ENCODE measurements around the gene KCNE4.
A peak's percentile ranks its signal among the peaks of the same experiment; 100 is the strongest.

The KCNE4 gene

DNA sequence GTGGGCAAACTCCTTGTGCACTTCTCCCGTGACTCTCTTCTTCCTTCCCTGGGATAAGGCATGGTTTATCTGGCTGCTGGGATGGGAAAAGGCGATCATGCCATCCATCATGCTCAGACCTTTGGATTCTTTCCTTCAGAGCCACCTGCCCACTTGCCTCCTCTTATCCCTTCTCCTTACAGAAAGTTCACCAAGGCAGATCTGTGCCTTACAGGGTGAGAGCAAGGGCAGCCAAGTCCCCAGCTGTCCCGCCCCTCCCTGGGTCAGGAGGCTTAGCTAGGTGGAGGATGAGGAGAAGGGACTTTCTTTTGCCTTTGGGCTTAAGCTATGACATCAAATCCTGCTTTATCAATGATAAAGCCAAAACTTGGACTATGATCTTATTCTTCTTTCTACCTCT lies 47.6 kb downstream of the KCNE4 start:
- no peak for DNase-seq (ENCODE audit: low read depth)
- TF ChIP-seq, protein P1, sequence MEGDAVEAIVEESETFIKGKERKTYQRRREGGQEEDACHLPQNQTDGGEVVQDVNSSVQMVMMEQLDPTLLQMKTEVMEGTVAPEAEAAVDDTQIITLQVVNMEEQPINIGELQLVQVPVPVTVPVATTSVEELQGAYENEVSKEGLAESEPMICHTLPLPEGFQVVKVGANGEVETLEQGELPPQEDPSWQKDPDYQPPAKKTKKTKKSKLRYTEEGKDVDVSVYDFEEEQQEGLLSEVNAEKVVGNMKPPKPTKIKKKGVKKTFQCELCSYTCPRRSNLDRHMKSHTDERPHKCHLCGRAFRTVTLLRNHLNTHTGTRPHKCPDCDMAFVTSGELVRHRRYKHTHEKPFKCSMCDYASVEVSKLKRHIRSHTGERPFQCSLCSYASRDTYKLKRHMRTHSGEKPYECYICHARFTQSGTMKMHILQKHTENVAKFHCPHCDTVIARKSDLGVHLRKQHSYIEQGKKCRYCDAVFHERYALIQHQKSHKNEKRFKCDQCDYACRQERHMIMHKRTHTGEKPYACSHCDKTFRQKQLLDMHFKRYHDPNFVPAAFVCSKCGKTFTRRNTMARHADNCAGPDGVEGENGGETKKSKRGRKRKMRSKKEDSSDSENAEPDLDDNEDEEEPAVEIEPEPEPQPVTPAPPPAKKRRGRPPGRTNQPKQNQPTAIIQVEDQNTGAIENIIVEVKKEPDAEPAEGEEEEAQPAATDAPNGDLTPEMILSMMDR (IDR thresholded peaks at IDR 0.05; ENCODE audit: insufficient read depth, low read depth, low read length, missing control alignments) = no peak
- no peak overlapping the region for H3K4me3 ChIP-seq (ENCODE audit: low read depth, low read length)

- DNase-seq (ENCODE audit: low read depth) = no peak
- H3K4me3 ChIP-seq (ENCODE audit: low read depth, low read length) = no peak overlapping the region
- TF ChIP-seq, protein P1 (IDR thresholded peaks at IDR 0.05; ENCODE audit: insufficient read depth, low read depth, low read length, missing control alignments) = no peak
These were observed 48.1 kb downstream of the KCNE4 start for GRCh38 chr2:223100061-223100511.

GRCh38 chr2:223101340-223102039 lies 49.5 kb downstream of the KCNE4 start:
- H3K4me3 ChIP-seq (ENCODE audit: low read depth, low read length) = no peak overlapping the region
- peak; percentile 82 for DNase-seq (ENCODE audit: low read depth)
- TF ChIP-seq, protein P1 (IDR thresholded peaks at IDR 0.05; ENCODE audit: insufficient read depth, low read depth, low read length, missing control alignments) = peak; percentile 29

GRCh38 chr2:223102040-223102400 lies 50.0 kb downstream of the KCNE4 start:
- no peak overlapping the region for H3K4me3 ChIP-seq (ENCODE audit: low read depth, low read length)
- no peak for DNase-seq (ENCODE audit: low read depth)
- TF ChIP-seq, protein P1 (IDR thresholded peaks at IDR 0.05; ENCODE audit: insufficient read depth, low read depth, low read length, missing control alignments) = no peak

DNA sequence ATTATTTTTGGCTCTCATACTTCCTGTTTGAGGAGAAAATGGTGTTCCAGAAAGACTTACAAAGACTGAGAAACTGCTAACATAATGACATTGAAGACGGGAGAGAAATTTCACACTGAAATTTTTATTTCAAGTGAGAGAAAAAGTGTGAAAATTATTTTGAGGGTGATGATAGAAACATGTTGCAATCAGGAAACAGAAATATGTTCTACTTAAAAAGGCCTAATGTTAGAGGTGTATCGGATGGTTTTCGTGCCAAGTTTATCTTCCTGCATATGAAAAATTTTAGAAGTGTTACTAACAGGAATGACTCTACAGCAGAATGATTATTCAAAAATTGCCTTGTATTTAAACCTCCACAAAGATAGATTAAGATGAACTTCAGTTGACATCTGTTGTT lies 50.5 kb downstream of the KCNE4 start:
- TF ChIP-seq, protein P1 (IDR thresholded peaks at IDR 0.05; ENCODE audit: insufficient read depth, low read depth, low read length, missing control alignments) = no peak
- no peak overlapping the region for H3K4me3 ChIP-seq (ENCODE audit: low read depth, low read length)
- no peak for DNase-seq (ENCODE audit: low read depth)

GRCh38 chr2:223104336-223105132 lies 52.5 kb downstream of the KCNE4 start:
- TF ChIP-seq, protein P1 (IDR thresholded peaks at IDR 0.05; ENCODE audit: insufficient read depth, low read depth, low read length, missing control alignments) = no peak
- no peak overlapping the region for H3K4me3 ChIP-seq (ENCODE audit: low read depth, low read length)
- DNase-seq (ENCODE audit: low read depth) = no peak
